Measurements from ENCODE around the gene SSRP1. TPM values are rescaled to one million over a fixed set of nuclear protein-coding genes. Genes with fewer than 3 reads are reported as not detected.

Gene SSRP1
- total and polyA plus RNA-seq, 2 of the 4 experiments (the other 2 are of a cell fraction): 106 to 146 TPM

DNA sequence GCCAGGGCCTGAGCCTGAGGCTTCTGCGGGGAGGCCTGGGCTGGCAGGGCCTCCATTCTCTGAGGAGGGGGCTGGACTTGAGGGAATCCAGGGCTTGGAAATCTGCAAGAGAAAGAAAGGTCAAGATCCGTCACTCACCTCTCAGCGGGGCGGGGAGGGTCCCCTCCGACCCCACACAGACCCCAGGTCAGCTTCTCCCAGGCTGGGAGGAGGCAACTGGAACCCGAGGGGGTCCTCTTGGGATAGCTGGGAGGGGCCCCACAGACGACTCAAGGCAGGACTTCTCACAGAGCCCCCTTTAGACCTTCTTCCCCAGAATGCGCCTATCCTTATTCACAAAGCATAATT, 21.9 kb downstream of the SSRP1 start:
- Histone ChIP-seq H2BK5ac (ENCODE audit: low read depth, low read length, poor library complexity, severe bottlenecking) (no peak overlapping the region), H3K79me1 (ENCODE audit: low read depth in 1 of 2, low read length in 2 of 2) (peaks cover 37 to 81% of the 10 kb centered on the region in 2 experiments), H2AK9ac (replicated peaks; ENCODE audit: low read depth, low read length, poor library complexity) (no peak overlapping the region), H3K4ac (ENCODE audit: low read depth, low read length) (no peak overlapping the region), H3K4me2 (ENCODE audit: low read depth, low read length) (no peak overlapping the region), H3K27me3 (ENCODE audit: control insufficient read depth, insufficient read depth, low read length) (no peaks in the 10 kb centered on the region), H3K9me1 (ENCODE audit: insufficient read depth, low read length) (peaks cover 60% of the 10 kb centered on the region), H3K9me3 (ENCODE audit: control insufficient read depth, insufficient read depth, low read length) (no peaks in the 10 kb centered on the region), H3K4me1 (ENCODE audit: control insufficient read depth, insufficient read depth, low read length) (peaks cover 51% of the 10 kb centered on the region), H3K14ac (replicated peaks; ENCODE audit: low read depth, low read length) (no peak overlapping the region), H3K4me3 (ENCODE audit: insufficient read depth, low read depth, low read length) (no peak overlapping the region), H2BK120ac (ENCODE audit: low read depth, low read length) (no peak overlapping the region), H3K18ac (ENCODE audit: low read depth, low read length) (no peak overlapping the region), H2BK15ac (ENCODE audit: low read depth, low read length) (no peak overlapping the region), H2BK20ac (ENCODE audit: low read depth, low read length) (no peak overlapping the region), H3K23ac (ENCODE audit: low read depth, low read length) (no peak overlapping the region), H4K8ac (ENCODE audit: low read depth in 2 of 2, low read length in 2 of 2) (no peak overlapping the region), H4K20me1 (ENCODE audit: insufficient read depth, low read length) (peaks cover 68% of the 10 kb centered on the region), H2AFZ (replicated peaks; ENCODE audit: low read length, poor library complexity) (no peak overlapping the region), H3K27ac (ENCODE audit: insufficient read depth, low read length) (no peak overlapping the region), H3K36me3 (ENCODE audit: control insufficient read depth, insufficient read depth, low read length) (peaks cover 80% of the 10 kb centered on the region), H2AK5ac (ENCODE audit: low read depth, low read length) (no peak overlapping the region), H4K5ac (ENCODE audit: low read depth, low read length) (no peak overlapping the region), H3K56ac (ENCODE audit: extremely low read depth, insufficient read depth, low read length) (no peak overlapping the region), H3K9ac (ENCODE audit: low read depth, low read length) (no peak overlapping the region), H4K91ac (ENCODE audit: insufficient read depth, low read depth, low read length) (no peak overlapping the region)
- BruUV-seq (replicated peaks): no TSS peak
- TF ChIP-seq USF2 (IDR thresholded peaks at IDR 0.05; ENCODE audit: low read depth, low read length): no peak
- no peak for TF ChIP-seq MAZ (IDR thresholded peaks at IDR 0.05; ENCODE audit: borderline replicate concordance, low read depth, low read length)
- TF ChIP-seq CEBPB (IDR thresholded peaks at IDR 0.05; ENCODE audit: low read depth, low read length): no peak
- TF ChIP-seq MXI1 (IDR thresholded peaks at IDR 0.05; ENCODE audit: borderline replicate concordance, low read depth, low read length): no peak
- no peak for TF ChIP-seq FOS (IDR thresholded peaks at IDR 0.05; ENCODE audit: low read depth, low read length)
- no peak for TF ChIP-seq RCOR1 (IDR thresholded peaks at IDR 0.05; ENCODE audit: insufficient replicate concordance, low read length)
- TF ChIP-seq NFE2L2 (IDR thresholded peaks at IDR 0.05; ENCODE audit: low read depth, low read length): no peak
- no peak for TF ChIP-seq CHD1 (IDR thresholded peaks at IDR 0.05; ENCODE audit: low read depth, low read length)
- TF ChIP-seq RAD21 (IDR thresholded peaks at IDR 0.05; ENCODE audit: low read length): no peak
- TF ChIP-seq MAFK (IDR thresholded peaks at IDR 0.05; ENCODE audit: low read depth, low read length): no peak
- no peak for TF ChIP-seq BHLHE40 (IDR thresholded peaks at IDR 0.05; ENCODE audit: low read depth, low read length)
- no peak for TF ChIP-seq CTCF (conservative IDR thresholded peaks at IDR 0.05; ENCODE audit: low read depth, low read length)
- TF ChIP-seq, protein P1, sequence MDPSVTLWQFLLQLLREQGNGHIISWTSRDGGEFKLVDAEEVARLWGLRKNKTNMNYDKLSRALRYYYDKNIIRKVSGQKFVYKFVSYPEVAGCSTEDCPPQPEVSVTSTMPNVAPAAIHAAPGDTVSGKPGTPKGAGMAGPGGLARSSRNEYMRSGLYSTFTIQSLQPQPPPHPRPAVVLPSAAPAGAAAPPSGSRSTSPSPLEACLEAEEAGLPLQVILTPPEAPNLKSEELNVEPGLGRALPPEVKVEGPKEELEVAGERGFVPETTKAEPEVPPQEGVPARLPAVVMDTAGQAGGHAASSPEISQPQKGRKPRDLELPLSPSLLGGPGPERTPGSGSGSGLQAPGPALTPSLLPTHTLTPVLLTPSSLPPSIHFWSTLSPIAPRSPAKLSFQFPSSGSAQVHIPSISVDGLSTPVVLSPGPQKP (IDR thresholded peaks at IDR 0.05; ENCODE audit: borderline replicate concordance, low read depth, low read length): no peak
- no peak for TF ChIP-seq RFX5 (IDR thresholded peaks at IDR 0.05; ENCODE audit: low read depth, low read length)
- no peak for TF ChIP-seq SMC3 (IDR thresholded peaks at IDR 0.05; ENCODE audit: low read depth, low read length)
- no peak for TF ChIP-seq POLR2A (IDR thresholded peaks at IDR 0.05; ENCODE audit: low read depth, low read length)
- intact Hi-C loops (cut with micrococcal nuclease) (no loop called here), in situ Hi-C loops (cut with MboI; ENCODE audit: low sequenced_read_pairs) (no loop called here), dilution Hi-C loops (cut with HindIII; ENCODE audit: low sequenced_read_pairs, unreplicated experiment) (no loop called here)
- POLR2A ChIA-PET (ENCODE audit: unreplicated experiment): no interaction called here
- CTCF ChIA-PET: no interaction called here
- WGBS, 2 experiments (ENCODE audit: extremely low coverage in 2 of 2, insufficient read length in 1 of 2): no CpG with 5 or more reads among the region's 8 CpGs
- ATAC-seq (ENCODE audit: low read depth) (no peak), DNase-seq (no peak)
